ENCODE results near the gene CD69. TPM values are rescaled to one million over a fixed set of nuclear protein-coding genes. Genes with fewer than 3 reads are reported as not detected.

Gene CD69
- polyA plus RNA-seq (0.70 and 0.72 TPM in 2 replicates), polyA minus RNA-seq (1.7 and 2.4 TPM in 2 replicates)

DNA sequence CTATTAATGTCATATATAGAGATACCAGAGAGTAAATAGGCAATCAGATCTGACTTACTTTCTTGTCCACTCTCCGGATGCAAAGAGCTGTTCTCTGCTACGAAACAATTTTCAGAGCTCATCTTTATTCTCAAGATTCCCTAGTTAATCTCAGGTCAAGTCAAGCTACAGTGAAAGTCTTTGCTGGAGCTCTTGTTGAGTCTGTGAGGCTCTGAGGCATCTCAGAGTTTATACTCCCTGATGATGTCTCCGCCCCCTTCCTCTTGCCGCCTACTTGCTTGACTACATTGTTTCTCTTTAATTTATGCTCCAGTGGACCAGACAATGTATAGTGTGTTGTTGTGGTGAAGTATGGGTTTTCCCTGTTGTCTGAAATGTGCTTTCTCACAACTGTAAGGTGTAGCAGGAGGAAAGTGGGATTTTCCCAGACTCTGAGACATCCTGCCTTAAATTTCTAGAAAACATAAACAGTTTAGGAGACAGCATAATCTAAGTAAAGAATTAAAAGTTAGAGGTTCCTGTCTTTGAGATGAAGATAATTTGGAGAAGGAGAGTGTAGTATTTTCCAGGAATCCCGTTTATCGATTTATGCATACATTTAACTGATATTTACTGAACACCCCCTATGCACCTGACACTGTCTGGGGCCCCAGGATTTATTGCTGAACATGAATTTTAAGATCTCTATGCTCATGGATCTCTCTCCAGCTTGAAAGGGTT, at the start of gene CD69:
TSS of gene CD69 (minus strand) at position 203 of the 720 bp plus-strand sequence. CDS start at position 122, 81 bp downstream.
- Histone ChIP-seq H3K27me3 (ENCODE audit: insufficient read depth, low read depth, low read length) (no peaks in the 10 kb centered on the region), H3K4me3 (ENCODE audit: low read length) (peak within 1 kb of the TSS; percentile 32), H2AFZ (ENCODE audit: low read depth, low read length) (no peak within 1 kb of the TSS), H3K27ac (ENCODE audit: low read length) (peak within 1 kb of the TSS; percentile 78), H3F3A (ENCODE audit: insufficient read depth, low read length, poor library complexity, severe bottlenecking) (peaks cover 7% of the 10 kb centered on the region), H3K9me2 (ENCODE audit: insufficient read depth, low read length) (no peaks in the 10 kb centered on the region), H4K20me1 (ENCODE audit: insufficient read depth) (no peaks in the 10 kb centered on the region), H3K9ac (ENCODE audit: low read length) (peak within 1 kb of the TSS; percentile 20), H3K4me2 (ENCODE audit: low read length) (peak within 1 kb of the TSS; percentile 25), H3K79me2 (replicated peaks; ENCODE audit: insufficient read depth, low read length) (no peaks in the 10 kb centered on the region), H3K9me3 (ENCODE audit: low read length) (no peaks in the 10 kb centered on the region), H3K36me3 (ENCODE audit: insufficient read depth, low read length) (no peaks in the 10 kb centered on the region)
- TF ChIP-seq EZH2 (IDR thresholded peaks at IDR 0.05; ENCODE audit: borderline replicate concordance, insufficient read depth, low read length, poor library complexity, severe bottlenecking): no peak
- no peak for TF ChIP-seq EP300 (conservative IDR thresholded peaks at IDR 0.05; ENCODE audit: poor library complexity, severe bottlenecking)
- TF ChIP-seq POLR2AphosphoS5 (IDR thresholded peaks at IDR 0.05): no peak
- TF ChIP-seq, protein P1, sequence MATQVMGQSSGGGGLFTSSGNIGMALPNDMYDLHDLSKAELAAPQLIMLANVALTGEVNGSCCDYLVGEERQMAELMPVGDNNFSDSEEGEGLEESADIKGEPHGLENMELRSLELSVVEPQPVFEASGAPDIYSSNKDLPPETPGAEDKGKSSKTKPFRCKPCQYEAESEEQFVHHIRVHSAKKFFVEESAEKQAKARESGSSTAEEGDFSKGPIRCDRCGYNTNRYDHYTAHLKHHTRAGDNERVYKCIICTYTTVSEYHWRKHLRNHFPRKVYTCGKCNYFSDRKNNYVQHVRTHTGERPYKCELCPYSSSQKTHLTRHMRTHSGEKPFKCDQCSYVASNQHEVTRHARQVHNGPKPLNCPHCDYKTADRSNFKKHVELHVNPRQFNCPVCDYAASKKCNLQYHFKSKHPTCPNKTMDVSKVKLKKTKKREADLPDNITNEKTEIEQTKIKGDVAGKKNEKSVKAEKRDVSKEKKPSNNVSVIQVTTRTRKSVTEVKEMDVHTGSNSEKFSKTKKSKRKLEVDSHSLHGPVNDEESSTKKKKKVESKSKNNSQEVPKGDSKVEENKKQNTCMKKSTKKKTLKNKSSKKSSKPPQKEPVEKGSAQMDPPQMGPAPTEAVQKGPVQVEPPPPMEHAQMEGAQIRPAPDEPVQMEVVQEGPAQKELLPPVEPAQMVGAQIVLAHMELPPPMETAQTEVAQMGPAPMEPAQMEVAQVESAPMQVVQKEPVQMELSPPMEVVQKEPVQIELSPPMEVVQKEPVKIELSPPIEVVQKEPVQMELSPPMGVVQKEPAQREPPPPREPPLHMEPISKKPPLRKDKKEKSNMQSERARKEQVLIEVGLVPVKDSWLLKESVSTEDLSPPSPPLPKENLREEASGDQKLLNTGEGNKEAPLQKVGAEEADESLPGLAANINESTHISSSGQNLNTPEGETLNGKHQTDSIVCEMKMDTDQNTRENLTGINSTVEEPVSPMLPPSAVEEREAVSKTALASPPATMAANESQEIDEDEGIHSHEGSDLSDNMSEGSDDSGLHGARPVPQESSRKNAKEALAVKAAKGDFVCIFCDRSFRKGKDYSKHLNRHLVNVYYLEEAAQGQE (IDR thresholded peaks at IDR 0.05; ENCODE audit: borderline replicate concordance): no peak
- TF ChIP-seq RAD21 (conservative IDR thresholded peaks at IDR 0.05): no peak
- TF ChIP-seq, protein P2, sequence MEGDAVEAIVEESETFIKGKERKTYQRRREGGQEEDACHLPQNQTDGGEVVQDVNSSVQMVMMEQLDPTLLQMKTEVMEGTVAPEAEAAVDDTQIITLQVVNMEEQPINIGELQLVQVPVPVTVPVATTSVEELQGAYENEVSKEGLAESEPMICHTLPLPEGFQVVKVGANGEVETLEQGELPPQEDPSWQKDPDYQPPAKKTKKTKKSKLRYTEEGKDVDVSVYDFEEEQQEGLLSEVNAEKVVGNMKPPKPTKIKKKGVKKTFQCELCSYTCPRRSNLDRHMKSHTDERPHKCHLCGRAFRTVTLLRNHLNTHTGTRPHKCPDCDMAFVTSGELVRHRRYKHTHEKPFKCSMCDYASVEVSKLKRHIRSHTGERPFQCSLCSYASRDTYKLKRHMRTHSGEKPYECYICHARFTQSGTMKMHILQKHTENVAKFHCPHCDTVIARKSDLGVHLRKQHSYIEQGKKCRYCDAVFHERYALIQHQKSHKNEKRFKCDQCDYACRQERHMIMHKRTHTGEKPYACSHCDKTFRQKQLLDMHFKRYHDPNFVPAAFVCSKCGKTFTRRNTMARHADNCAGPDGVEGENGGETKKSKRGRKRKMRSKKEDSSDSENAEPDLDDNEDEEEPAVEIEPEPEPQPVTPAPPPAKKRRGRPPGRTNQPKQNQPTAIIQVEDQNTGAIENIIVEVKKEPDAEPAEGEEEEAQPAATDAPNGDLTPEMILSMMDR (IDR thresholded peaks at IDR 0.05; ENCODE audit: poor library complexity, severe bottlenecking): no peak
- no peak for TF ChIP-seq SMC3 (conservative IDR thresholded peaks at IDR 0.05; ENCODE audit: poor library complexity)
- TF ChIP-seq MXI1 (conservative IDR thresholded peaks at IDR 0.05; ENCODE audit: poor library complexity, severe bottlenecking): no peak
- TF ChIP-seq TAF1 (IDR thresholded peaks at IDR 0.05; ENCODE audit: low read depth): no peak

DNA sequence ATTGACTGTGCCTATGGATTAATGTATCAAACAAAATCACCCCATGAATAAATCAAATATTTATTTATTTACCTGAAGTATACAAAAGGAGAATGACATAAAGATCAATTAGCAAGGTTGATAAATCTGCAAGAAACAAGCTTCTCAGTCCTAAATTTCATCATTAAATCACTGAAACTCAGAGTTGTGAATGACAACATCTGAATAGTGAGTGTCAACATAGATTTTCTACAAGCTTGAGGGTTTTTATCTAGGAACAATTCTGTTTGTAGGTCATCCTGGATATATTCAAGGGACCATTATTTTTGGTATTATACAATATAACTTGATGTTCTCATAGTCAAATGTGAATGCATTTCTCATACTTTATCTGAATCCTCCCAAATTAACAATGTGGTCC, 49.2 kb upstream of the CD69 start:
- H3K9me2 ChIP-seq (ENCODE audit: insufficient read depth, low read length): no peaks in the 10 kb centered on the region
- no peaks in the 10 kb centered on the region for H3F3A ChIP-seq (ENCODE audit: insufficient read depth, low read length, poor library complexity, severe bottlenecking)
- H3K4me2 ChIP-seq (ENCODE audit: low read length): no peak overlapping the region

More for the DNA sequence above, 49.2 kb upstream of the CD69 start:
- Histone ChIP-seq H3K4me3 (ENCODE audit: low read length) (no peak overlapping the region), H3K9ac (ENCODE audit: low read length) (no peak overlapping the region), H3K36me3 (ENCODE audit: insufficient read depth, low read length) (no peaks in the 10 kb centered on the region), H3K27me3 (ENCODE audit: insufficient read depth, low read depth, low read length) (no peaks in the 10 kb centered on the region), H3K79me2 (replicated peaks; ENCODE audit: insufficient read depth, low read length) (no peaks in the 10 kb centered on the region), H4K20me1 (ENCODE audit: insufficient read depth) (no peaks in the 10 kb centered on the region), H2AFZ (ENCODE audit: low read depth, low read length) (no peak overlapping the region), H3K27ac (ENCODE audit: low read length) (no peak overlapping the region), H3K9me3 (ENCODE audit: low read length) (no peaks in the 10 kb centered on the region)
- TF ChIP-seq, protein P1 (IDR thresholded peaks at IDR 0.05; ENCODE audit: borderline replicate concordance): no peak
- no peak for TF ChIP-seq EZH2 (IDR thresholded peaks at IDR 0.05; ENCODE audit: borderline replicate concordance, insufficient read depth, low read length, poor library complexity, severe bottlenecking)
- TF ChIP-seq, protein P2 (IDR thresholded peaks at IDR 0.05; ENCODE audit: poor library complexity, severe bottlenecking): no peak
- no peak for TF ChIP-seq SMC3 (conservative IDR thresholded peaks at IDR 0.05; ENCODE audit: poor library complexity)
- no peak for TF ChIP-seq TAF1 (IDR thresholded peaks at IDR 0.05; ENCODE audit: low read depth)
- no peak for TF ChIP-seq RAD21 (conservative IDR thresholded peaks at IDR 0.05)
- TF ChIP-seq POLR2AphosphoS5 (IDR thresholded peaks at IDR 0.05): no peak
- no peak for TF ChIP-seq MXI1 (conservative IDR thresholded peaks at IDR 0.05; ENCODE audit: poor library complexity, severe bottlenecking)
- TF ChIP-seq EP300 (conservative IDR thresholded peaks at IDR 0.05; ENCODE audit: poor library complexity, severe bottlenecking): no peak

All from neural cell (in vitro differentiated cells).